BJ (cell line): Measurements from ENCODE around the gene ADGRA1. TPM values are rescaled to one million over a fixed set of nuclear protein-coding genes. Genes with fewer than 3 reads are reported as not detected.

Experiments used
- CTCF ChIA-PET: fragments of 350-600 bp; formaldehyde crosslinking; extraction: SDS; loops from one replicate; lab custom pipeline; 2021; ENCODE audit warnings: antibody characterized with exemption, inconsistent platforms; lab: Yijun Ruan, JAX
- POLR2A ChIA-PET: fragments of 300-600 bp; sonication (Branson Sonifier 250); formaldehyde crosslinking; extraction: SDS; loops from one replicate; lab custom pipeline; 2021; ENCODE audit warnings: antibody characterized with exemption; lab: Charles Lee
- DNase-seq: peaks from one replicate; pipeline ENCODE4 v3.0.0-alpha.2; 2011; ENCODE audit warnings: low read depth
- H3K27me3 ChIP-seq: 2 replicates; pipeline ENCODE4 v1.6.0; 2011; ENCODE audit warnings: low read length; ENCODE audit not compliant: control insufficient read depth, insufficient read depth
- H3K36me3 ChIP-seq: 2 replicates; pipeline ENCODE4 v1.5.1; 2011; ENCODE audit warnings: low read length; ENCODE audit not compliant: control insufficient read depth, insufficient read depth
- H3K4me3 ChIP-seq: 2 replicates; pipeline ENCODE4 v1.5.1; 2011; ENCODE audit warnings: low read depth, mild to moderate bottlenecking, control low read depth, low read length
- polyA plus RNA-seq: library from polyadenylated mRNA; depleted of rRNA; stranded (reverse); fragments of >200 nt; gene quantifications from 2 replicates; pipeline ENCODE4 v1.2.3, GENCODE V29; 2011
- TF ChIP-seq, protein P1 (sequence below): IDR thresholded peaks from 2 replicates; pipeline ENCODE4 v1.5.1; 2011; ENCODE audit warnings: low read depth, mild to moderate bottlenecking, control low read depth, inconsistent platforms, low read length, moderate library complexity; ENCODE audit not compliant: insufficient read depth

ADGRA1 gene
- polyA plus RNA-seq, 1 experiment: not detected

DNA sequence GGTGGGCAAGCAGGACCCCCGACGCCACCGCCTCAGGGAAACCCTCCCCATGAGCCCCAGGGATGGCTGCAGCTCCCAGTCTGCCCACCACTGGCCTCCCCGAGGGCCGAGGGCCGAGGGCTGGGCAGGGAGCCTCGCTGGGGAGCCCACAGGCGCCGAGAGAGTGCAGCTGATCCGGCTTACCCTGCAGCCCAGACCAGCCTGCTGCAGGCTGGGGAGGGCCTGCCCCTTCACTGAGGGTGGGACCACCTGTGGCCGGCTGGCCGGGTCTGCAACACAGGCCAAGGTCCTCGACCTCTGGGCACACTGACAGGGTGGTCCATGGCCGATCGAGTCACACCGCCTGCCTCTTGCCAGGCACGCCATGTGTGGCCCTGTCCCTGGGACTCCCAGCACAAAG is 27.3 kb upstream of the ADGRA1 start:
- DNase-seq: no peak
- Histone ChIP-seq H3K27me3 (no peaks in the 10 kb centered on the region), H3K36me3 (no peaks in the 10 kb centered on the region), H3K4me3 (no peak overlapping the region)
- TF ChIP-seq, protein P1, sequence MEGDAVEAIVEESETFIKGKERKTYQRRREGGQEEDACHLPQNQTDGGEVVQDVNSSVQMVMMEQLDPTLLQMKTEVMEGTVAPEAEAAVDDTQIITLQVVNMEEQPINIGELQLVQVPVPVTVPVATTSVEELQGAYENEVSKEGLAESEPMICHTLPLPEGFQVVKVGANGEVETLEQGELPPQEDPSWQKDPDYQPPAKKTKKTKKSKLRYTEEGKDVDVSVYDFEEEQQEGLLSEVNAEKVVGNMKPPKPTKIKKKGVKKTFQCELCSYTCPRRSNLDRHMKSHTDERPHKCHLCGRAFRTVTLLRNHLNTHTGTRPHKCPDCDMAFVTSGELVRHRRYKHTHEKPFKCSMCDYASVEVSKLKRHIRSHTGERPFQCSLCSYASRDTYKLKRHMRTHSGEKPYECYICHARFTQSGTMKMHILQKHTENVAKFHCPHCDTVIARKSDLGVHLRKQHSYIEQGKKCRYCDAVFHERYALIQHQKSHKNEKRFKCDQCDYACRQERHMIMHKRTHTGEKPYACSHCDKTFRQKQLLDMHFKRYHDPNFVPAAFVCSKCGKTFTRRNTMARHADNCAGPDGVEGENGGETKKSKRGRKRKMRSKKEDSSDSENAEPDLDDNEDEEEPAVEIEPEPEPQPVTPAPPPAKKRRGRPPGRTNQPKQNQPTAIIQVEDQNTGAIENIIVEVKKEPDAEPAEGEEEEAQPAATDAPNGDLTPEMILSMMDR: no peak
- ChIA-PET CTCF (no interaction called here), POLR2A (no interaction called here)

DNA sequence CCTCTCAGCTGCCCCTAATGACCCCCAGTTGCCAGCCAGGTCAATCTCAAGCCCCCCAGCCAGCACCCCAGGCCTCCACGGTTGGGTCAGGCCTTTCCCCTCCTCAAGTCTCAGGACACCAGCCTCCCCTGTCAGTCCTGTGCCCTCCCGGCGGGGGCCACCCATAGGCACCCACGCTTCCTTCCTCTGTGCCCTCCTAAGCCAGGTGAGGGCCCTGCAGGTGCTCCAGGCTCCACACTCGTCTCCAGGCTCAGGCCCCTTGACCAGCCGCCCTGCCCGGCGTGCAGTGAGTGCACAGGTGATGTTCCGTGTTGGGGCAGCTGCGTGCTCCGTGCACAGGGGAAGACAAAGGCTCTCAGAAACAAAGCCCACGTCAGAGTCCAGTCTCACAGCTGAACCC is 26.8 kb upstream of the ADGRA1 start:
- no peak for DNase-seq
- H3K27me3 ChIP-seq: no peaks in the 10 kb centered on the region
- ChIA-PET CTCF (no interaction called here), POLR2A (no interaction called here)
- H3K36me3 ChIP-seq: no peaks in the 10 kb centered on the region
- TF ChIP-seq, protein P1: no peak
- no peak overlapping the region for H3K4me3 ChIP-seq

DNA sequence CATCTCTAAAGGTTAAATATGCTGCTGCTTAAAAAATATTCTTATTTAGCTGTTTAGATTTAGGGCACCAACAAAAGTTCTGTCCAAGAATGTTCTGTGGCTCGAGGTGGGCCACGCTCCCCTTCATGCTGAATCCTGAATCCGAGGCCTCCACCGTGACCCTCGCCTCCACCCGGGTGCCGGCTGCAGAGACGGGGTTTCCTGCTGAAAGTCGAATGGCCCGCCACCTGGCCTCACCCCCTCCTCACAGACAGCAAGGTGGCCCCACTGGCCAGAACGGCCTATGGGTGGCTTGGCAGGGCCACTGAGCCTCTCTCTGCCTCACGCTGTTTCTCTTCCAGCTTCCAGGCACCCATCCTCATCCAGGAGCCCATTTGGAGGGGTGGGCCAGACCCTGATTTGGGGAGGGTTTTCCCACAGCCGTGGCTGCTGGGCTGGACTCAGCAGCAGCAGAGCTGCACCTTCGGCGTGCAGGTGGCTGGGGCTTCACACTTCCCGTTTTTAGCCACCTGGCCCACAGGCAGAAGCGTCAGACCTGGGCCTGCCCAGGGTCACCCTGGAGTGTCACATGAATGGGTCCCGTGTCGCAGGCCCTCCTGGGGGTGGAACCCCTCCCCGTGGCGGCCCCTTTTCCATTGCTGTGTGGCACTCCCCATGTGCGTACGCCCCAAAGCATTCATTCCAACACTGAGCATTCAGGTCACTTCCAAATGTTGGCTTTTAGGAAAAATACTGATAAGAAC is 26.3 kb upstream of the ADGRA1 start:
- POLR2A ChIA-PET: no interaction called here
- no peak overlapping the region for H3K4me3 ChIP-seq
- no peak for DNase-seq
- no peaks in the 10 kb centered on the region for H3K27me3 ChIP-seq
- TF ChIP-seq, protein P1: no peak
- CTCF ChIA-PET: no interaction called here
- H3K36me3 ChIP-seq: no peaks in the 10 kb centered on the region

DNA sequence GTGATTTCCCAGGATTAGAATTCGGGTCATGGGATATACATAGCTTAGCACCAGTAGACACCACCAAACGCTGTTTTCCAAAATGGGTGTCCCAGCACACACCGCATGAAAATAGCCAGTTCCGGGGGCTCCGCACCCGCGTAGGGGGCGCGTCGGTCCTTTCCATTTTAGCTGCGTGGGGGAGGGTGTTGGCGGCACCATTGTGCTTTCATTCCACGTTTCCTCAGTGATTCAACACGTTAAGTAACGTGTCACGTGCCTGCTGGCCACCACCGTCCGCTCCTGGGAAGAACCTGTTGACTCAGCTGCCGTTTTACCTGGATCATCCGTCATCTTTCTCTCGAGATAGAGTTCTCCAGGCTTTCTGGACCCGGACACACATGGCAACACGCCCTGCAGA is 25.6 kb upstream of the ADGRA1 start:
- Histone ChIP-seq H3K36me3 (no peaks in the 10 kb centered on the region), H3K4me3 (no peak overlapping the region), H3K27me3 (no peaks in the 10 kb centered on the region)
- TF ChIP-seq, protein P1: no peak
- CTCF ChIA-PET: no interaction called here
- DNase-seq: no peak
- POLR2A ChIA-PET: no interaction called here

DNA sequence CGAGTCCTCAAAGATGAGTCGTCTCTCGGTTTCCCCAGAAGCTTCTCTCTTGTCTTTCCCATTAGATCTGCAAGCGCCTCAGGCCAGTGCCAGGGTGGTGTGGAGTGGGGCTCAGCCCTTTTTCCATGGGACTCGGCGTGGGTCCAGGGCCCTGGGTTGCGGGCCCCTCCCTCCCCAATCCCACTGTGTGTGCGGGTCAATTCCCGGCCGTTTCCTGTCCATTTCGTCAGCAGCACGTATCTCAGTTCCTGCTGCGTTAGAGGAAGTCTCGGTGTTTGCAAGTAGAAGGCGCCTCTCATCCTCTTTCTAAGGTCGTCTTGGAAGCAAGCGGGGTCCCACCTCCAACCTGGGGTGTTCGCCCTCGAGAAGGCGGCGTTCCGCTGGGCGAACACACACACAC is 25.1 kb upstream of the ADGRA1 start:
- TF ChIP-seq, protein P1: no peak
- H3K36me3 ChIP-seq: no peaks in the 10 kb centered on the region
- ChIA-PET CTCF (no interaction called here), POLR2A (no interaction called here)
- H3K27me3 ChIP-seq: no peaks in the 10 kb centered on the region
- H3K4me3 ChIP-seq: no peak overlapping the region
- DNase-seq: no peak
